Mesendoderm (in vitro differentiated cells): ENCODE results near the gene EPHB2.
A peak's percentile ranks its signal among the peaks of the same experiment; 100 is the strongest.

ENCODE experiments used
- DNase-seq: peaks from one replicate; pipeline ENCODE4 v3.0.0; 2013
- H2AK5ac ChIP-seq: 2 replicates; pipeline ENCODE4 v1.6.1; 2013; ENCODE audit warnings: low read length, inconsistent platforms
- H2BK120ac ChIP-seq: 2 replicates; pipeline ENCODE4 v1.6.1; 2013; ENCODE audit warnings: low read depth, mild to moderate bottlenecking, low read length, moderate library complexity, mixed read lengths
- H2BK15ac ChIP-seq: replicated peaks from 2 replicates; pipeline ENCODE4 v1.6.1; 2013; ENCODE audit warnings: low read depth, mild to moderate bottlenecking, moderate library complexity
- H2BK5ac ChIP-seq: 2 replicates; pipeline ENCODE4 v1.6.1; 2013; ENCODE audit warnings: low read length, inconsistent platforms
- H3K18ac ChIP-seq: 2 replicates; pipeline ENCODE4 v1.6.1; 2013; ENCODE audit warnings: mild to moderate bottlenecking, low read length, mixed read lengths
- H3K23ac ChIP-seq: one replicate; pipeline ENCODE4 v1.6.1; 2013; ENCODE audit warnings: low read length
- H3K27ac ChIP-seq: 2 replicates; pipeline ENCODE4 v1.5.1; 2013; ENCODE audit warnings: low read depth, mild to moderate bottlenecking, inconsistent platforms, low read length, moderate library complexity
- H3K27me3 ChIP-seq: 2 replicates; pipeline ENCODE4 v1.6.1; 2013; ENCODE audit warnings: low read length, control low read depth, mild to moderate bottlenecking, inconsistent platforms; ENCODE audit not compliant: insufficient read depth, poor library complexity
- H3K36me3 ChIP-seq: 2 replicates; pipeline ENCODE4 v1.6.1; 2013; ENCODE audit warnings: low read length, inconsistent platforms; ENCODE audit not compliant: control insufficient read depth, insufficient read depth
- H3K4ac ChIP-seq: one replicate; pipeline ENCODE4 v1.6.1; 2013; ENCODE audit warnings: low read depth, mild to moderate bottlenecking, low read length, moderate library complexity
- H3K4me1 ChIP-seq: 2 replicates; pipeline ENCODE4 v1.6.1; 2013; ENCODE audit warnings: low read depth, low read length, inconsistent platforms; ENCODE audit not compliant: control insufficient read depth
- H3K4me2 ChIP-seq: 2 replicates; pipeline ENCODE4 v1.6.1; 2013; ENCODE audit warnings: low read length
- H3K4me3 ChIP-seq: 2 replicates; pipeline ENCODE4 v1.5.1; 2013; ENCODE audit warnings: mild to moderate bottlenecking, low read length
- H3K56ac ChIP-seq: one replicate; pipeline ENCODE4 v1.6.1; 2013; ENCODE audit warnings: low read length
- H3K79me1 ChIP-seq: 2 replicates; pipeline ENCODE4 v1.6.1; 2013; ENCODE audit warnings: low read length, inconsistent platforms
- H3K79me2 ChIP-seq: 2 replicates; pipeline ENCODE4 v1.6.1; 2013; ENCODE audit warnings: mild to moderate bottlenecking, low read length; ENCODE audit not compliant: control insufficient read depth, insufficient read depth
- H3K9ac ChIP-seq: 2 replicates; pipeline ENCODE4 v1.6.1; 2013; ENCODE audit warnings: low read length, inconsistent platforms
- H4K5ac ChIP-seq: one replicate; pipeline ENCODE4 v1.6.1; 2013; ENCODE audit warnings: low read length
- H4K8ac ChIP-seq: one replicate; pipeline ENCODE4 v1.6.1; 2013; ENCODE audit warnings: low read depth, mild to moderate bottlenecking, control low read depth, low read length, moderate library complexity
- WGBS: extraction: QIAGEN DNeasy Blood & Tissue Kit; methylation state at CpG from one replicate; pipeline ENCODE4 v1.1.7; 2013; ENCODE audit warnings: low lambda C conversion rate, missing lambda C conversion rate; ENCODE audit not compliant: insufficient coverage; ENCODE audit errors: extremely low coverage; 5-methylcytosine and 5-hydroxymethylcytosine counted together

Gene EPHB2

GRCh38 chr1:22711071-22711470 lies 432 bp downstream of the EPHB2 start:
- Histone ChIP-seq H2AK5ac (no peak overlapping the region), H3K23ac (no peak overlapping the region), H3K56ac (peak overlapping the region; percentile 38), H3K9ac (peak overlapping the region; percentile 18), H3K4me1 (no peaks in the 10 kb centered on the region), H3K4ac (no peak overlapping the region), H4K5ac (no peak overlapping the region), H3K18ac (peak overlapping the region; percentile 3), H3K4me2 (peak overlapping the region; percentile 49), H2BK5ac (no peak overlapping the region), H3K4me3 (no peak overlapping the region), H2BK120ac (no peak overlapping the region), H4K8ac (no peak overlapping the region), H3K36me3 (no peaks in the 10 kb centered on the region), H2BK15ac (no peak overlapping the region), H3K27ac (no peak overlapping the region), H3K27me3 (peaks cover 11% of the 10 kb centered on the region), H3K79me1 (no peaks in the 10 kb centered on the region), H3K79me2 (no peaks in the 10 kb centered on the region)
- no peak for DNase-seq
- no CpG with 5 or more reads among the region's 60 CpGs for WGBS

GRCh38 chr1:22711591-22712501 lies 1.2 kb downstream of the EPHB2 start:
- Histone ChIP-seq H3K18ac (peak overlapping the region; percentile 3), H2AK5ac (no peak overlapping the region), H3K79me1 (no peaks in the 10 kb centered on the region), H2BK120ac (no peak overlapping the region), H3K4me1 (peaks cover 2% of the 10 kb centered on the region), H4K5ac (no peak overlapping the region), H3K23ac (no peak overlapping the region), H3K36me3 (no peaks in the 10 kb centered on the region), H3K27ac (no peak overlapping the region), H3K4me3 (no peak overlapping the region), H3K4ac (no peak overlapping the region), H2BK5ac (no peak overlapping the region), H3K27me3 (peaks cover 11% of the 10 kb centered on the region), H2BK15ac (no peak overlapping the region), H3K4me2 (peak overlapping the region; percentile 30), H4K8ac (no peak overlapping the region), H3K79me2 (no peaks in the 10 kb centered on the region), H3K56ac (peak overlapping the region; percentile 37), H3K9ac (peak overlapping the region; percentile 33)
- no peak for DNase-seq
- no CpG with 5 or more reads among the region's 53 CpGs for WGBS

- no peak overlapping the region for H2BK120ac ChIP-seq
- H3K4me1 ChIP-seq: peaks cover 5% of the 10 kb centered on the region
- H3K23ac ChIP-seq: no peak overlapping the region
- no peaks in the 10 kb centered on the region for H3K36me3 ChIP-seq
- no peak overlapping the region for H3K9ac ChIP-seq
- H3K79me1 ChIP-seq: no peaks in the 10 kb centered on the region
- no CpG with 5 or more reads among the region's 19 CpGs for WGBS
- H3K18ac ChIP-seq: no peak overlapping the region
- H4K8ac ChIP-seq: no peak overlapping the region
- no peak for DNase-seq
- no peak overlapping the region for H2BK5ac ChIP-seq
- H3K4ac ChIP-seq: no peak overlapping the region
- H2AK5ac ChIP-seq: no peak overlapping the region
- H4K5ac ChIP-seq: no peak overlapping the region
- peaks cover 11% of the 10 kb centered on the region for H3K27me3 ChIP-seq
- H3K27ac ChIP-seq: no peak overlapping the region
- no peaks in the 10 kb centered on the region for H3K79me2 ChIP-seq
- no peak overlapping the region for H3K4me3 ChIP-seq
- H3K56ac ChIP-seq: no peak overlapping the region
- no peak overlapping the region for H3K4me2 ChIP-seq
- no peak overlapping the region for H2BK15ac ChIP-seq
Observed at GRCh38 chr1:22712502-22713271, 2.0 kb downstream of the EPHB2 start.

- no peaks in the 10 kb centered on the region for H3K36me3 ChIP-seq
- no peak overlapping the region for H4K8ac ChIP-seq
- H3K4me2 ChIP-seq: no peak overlapping the region
- H3K27ac ChIP-seq: no peak overlapping the region
- H4K5ac ChIP-seq: no peak overlapping the region
- WGBS: no CpG with 5 or more reads among the region's 3 CpGs
- H2BK120ac ChIP-seq: no peak overlapping the region
- H2BK5ac ChIP-seq: no peak overlapping the region
- no peak overlapping the region for H3K18ac ChIP-seq
- H2AK5ac ChIP-seq: no peak overlapping the region
- H3K4ac ChIP-seq: no peak overlapping the region
- no peak overlapping the region for H3K23ac ChIP-seq
- H2BK15ac ChIP-seq: no peak overlapping the region
- no peak for DNase-seq
- peaks cover 11% of the 10 kb centered on the region for H3K27me3 ChIP-seq
- H3K4me3 ChIP-seq: no peak overlapping the region
- peaks cover 5% of the 10 kb centered on the region for H3K4me1 ChIP-seq
- no peaks in the 10 kb centered on the region for H3K79me2 ChIP-seq
- no peak overlapping the region for H3K9ac ChIP-seq
- H3K56ac ChIP-seq: no peak overlapping the region
- no peaks in the 10 kb centered on the region for H3K79me1 ChIP-seq
Observed at GRCh38 chr1:22714455-22714854, 3.8 kb downstream of the EPHB2 start.

- Histone ChIP-seq H4K5ac (no peak overlapping the region), H2BK120ac (no peak overlapping the region), H3K79me1 (no peaks in the 10 kb centered on the region), H3K4me1 (peaks cover 5% of the 10 kb centered on the region), H3K4me2 (no peak overlapping the region), H2AK5ac (no peak overlapping the region), H3K36me3 (no peaks in the 10 kb centered on the region), H3K27me3 (peaks cover 3% of the 10 kb centered on the region), H3K18ac (no peak overlapping the region), H3K79me2 (no peaks in the 10 kb centered on the region), H3K56ac (peak overlapping the region; percentile 51), H3K9ac (no peak overlapping the region), H3K4me3 (no peak overlapping the region), H3K4ac (no peak overlapping the region), H3K23ac (no peak overlapping the region), H2BK5ac (no peak overlapping the region), H4K8ac (no peak overlapping the region), H2BK15ac (no peak overlapping the region), H3K27ac (no peak overlapping the region)
- DNase-seq: peak; percentile 62
- WGBS: no CpG with 5 or more reads among the region's 11 CpGs
Observed at GRCh38 chr1:22717037-22717760, 6.6 kb downstream of the EPHB2 start.
